ENCODE data around the gene CCP110.

DNA sequence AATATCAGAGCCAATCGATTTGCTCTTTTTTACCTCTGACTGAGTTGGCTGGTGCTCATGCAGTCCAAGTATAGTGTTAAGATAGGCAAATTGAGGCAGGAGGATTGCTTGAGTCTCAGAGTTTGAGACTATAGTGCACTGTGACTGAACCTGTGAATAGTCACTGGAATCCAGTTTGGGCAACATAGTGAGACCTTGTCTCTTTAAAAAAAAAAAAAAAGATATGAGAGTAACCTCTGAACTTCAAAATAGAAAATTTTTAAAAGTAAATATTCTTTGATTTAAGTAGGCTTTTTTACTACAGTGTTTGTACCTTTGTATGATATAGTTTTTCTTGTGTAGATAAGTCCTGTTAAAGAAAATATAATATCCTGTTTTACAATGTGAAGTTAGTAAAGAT, 3.4 kb downstream of the CCP110 start:
- TF ChIP-seq EZH2 (IDR thresholded peaks at IDR 0.05) (no peak), FOXP2 (optimal IDR thresholded peaks at IDR 0.05; ENCODE audit: control extremely low read depth, extremely low read length, insufficient read depth) (no peak), POLR2AphosphoS5 (IDR thresholded peaks at IDR 0.05; ENCODE audit: borderline replicate concordance, low read depth, low read length) (no peak)
